Measurements from ENCODE around the gene CLN6. TPM values are rescaled to one million over a fixed set of nuclear protein-coding genes. Genes with fewer than 3 reads are reported as not detected.

CLN6 gene
- total and polyA plus RNA-seq, 9 of the 15 experiments (the other 6 are each of a cell fraction or from before 2014, with no cell fraction given): 0.71 to 53.3 (median 39.3) TPM

- TF ChIP-seq ZNF318 (IDR thresholded peaks at IDR 0.05; ENCODE audit: borderline replicate concordance in 1 of 2, low read depth in 1 of 2): no peak
Measured at GRCh38 chr15:68224546-68225250, 4.8 kb downstream of the CLN6 start (continued).
